ENCODE data around the gene VPS26A.

Gene VPS26A

DNA sequence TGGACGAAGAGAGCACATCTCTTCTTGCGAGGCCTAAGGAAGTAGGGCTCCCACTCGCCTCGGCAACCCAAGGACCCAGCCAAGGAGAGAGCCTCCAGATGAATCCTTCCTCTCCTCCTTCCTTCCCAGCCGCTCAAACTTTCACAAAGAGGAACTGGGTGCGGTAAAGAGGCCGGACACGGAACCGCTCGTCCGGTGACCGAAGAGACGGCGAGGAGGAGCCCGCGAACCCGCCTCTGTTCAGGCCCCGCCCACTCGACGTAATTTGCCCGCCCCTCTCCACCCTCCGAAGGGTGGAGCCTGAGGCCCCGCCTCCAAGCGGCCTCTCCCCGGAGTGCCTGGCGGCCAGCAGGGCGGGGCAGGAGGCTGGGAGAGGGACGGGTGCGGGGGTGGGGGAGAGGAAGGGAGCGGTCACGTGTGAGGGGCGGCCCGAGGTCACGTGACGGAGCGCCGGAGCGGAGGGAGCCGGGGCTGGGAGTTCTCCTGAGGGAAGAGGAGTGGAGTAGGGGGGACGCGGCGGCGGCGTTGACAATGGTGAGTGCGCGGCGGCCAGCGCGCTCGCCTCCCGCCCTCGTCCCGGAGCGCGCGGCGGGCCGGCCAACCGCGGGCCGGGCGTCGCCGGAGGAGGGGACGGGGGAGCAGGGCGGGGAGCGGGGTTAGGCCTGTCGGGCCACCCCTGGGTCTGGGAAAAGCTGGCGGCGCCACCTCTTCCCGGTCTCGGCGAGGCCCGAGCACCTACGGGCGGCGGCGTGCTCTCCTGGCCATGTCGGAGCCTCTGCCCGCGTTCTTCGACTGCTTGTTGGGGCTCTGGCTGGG lies at the start of gene VPS26A:
Gene VPS26A, plus strand, starts transcription at position 432 of the 816 bp plus-strand sequence. Its CDS starts 100 bp downstream, at position 532.
- in situ Hi-C loops (cut with MboI; ENCODE audit: low sequenced_read_pairs): no loop called here

DNA sequence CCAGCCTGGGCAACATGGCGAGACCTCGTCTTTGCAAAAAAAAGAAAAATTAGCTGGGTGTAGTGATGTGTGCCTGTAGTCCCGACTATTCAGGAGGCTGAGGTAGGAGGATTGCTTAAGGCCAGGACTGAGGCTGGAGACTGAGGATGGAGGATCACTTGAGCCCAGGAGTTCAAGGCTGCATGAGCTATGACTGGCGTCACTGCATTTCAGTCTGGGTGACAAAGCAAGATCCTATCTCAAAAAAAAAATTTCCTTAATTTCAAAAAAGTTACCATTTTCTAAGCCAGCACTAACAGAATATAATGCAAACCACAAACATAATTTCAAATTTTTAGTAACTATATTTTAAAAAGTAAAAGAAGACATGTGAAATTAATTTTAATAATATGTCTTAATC lies 49.4 kb upstream of the VPS26A start:
- in situ Hi-C loops (cut with MboI; ENCODE audit: low sequenced_read_pairs): no loop called here

DNA sequence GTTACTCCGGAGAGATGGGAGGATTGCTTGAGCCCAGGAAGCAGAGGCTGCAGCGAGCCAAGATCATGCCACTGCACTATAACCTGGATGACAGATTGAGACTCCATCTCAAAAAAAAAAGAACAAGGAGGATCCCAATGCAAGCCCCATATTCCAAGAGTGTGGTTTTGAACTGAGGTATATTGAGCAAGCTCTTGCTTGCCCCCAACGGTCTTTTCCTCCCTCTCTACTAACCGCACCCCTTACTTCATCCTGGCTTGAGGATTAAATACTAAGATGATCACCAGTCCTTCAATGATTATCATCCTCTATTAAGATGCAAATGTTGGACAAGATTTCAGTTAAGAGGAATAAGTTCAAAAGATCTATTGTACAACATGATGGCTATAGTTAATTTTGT lies 48.5 kb upstream of the VPS26A start:
- in situ Hi-C loops (cut with MboI; ENCODE audit: low sequenced_read_pairs): no loop called here

DNA sequence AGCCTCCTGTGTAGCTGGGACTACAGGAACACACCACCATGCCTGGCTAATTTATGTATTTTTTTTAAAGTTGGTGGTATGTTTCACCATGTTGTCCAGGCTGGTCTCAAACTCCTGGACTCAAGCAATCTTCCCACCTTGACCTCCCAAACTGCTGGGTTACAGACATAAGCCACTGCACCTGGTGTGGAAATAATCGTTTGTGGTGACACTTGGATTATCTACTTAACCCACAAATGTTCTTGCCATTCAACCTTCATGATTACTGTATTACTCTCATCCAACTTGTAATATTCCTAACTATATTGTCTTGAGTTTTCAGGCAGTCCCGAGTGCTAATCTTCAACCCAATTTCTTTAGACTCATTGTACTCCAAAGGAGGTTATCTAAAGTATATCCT lies 45.7 kb upstream of the VPS26A start:
- in situ Hi-C loops (cut with MboI; ENCODE audit: low sequenced_read_pairs): no loop called here

DNA sequence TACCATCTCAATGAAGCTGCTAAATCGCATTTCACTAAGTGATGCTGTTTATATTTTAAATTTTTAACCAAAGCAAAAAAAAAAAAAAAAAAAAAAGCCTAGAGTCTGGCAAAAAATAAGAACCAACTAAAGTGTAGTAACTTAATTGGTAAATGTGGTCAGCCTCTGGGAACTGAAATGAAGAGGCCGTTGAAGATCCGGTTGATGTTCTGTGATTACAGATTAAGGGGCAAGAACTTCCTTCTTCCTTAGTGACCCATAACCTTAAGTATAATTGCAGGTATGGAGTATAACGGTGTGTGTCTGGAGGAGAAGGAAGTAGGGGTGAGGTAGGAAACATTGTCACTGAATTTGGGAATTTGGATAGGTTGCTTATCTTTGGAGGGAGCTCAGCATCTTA lies 43.8 kb upstream of the VPS26A start:
- in situ Hi-C loops (cut with MboI; ENCODE audit: low sequenced_read_pairs): no loop called here

DNA sequence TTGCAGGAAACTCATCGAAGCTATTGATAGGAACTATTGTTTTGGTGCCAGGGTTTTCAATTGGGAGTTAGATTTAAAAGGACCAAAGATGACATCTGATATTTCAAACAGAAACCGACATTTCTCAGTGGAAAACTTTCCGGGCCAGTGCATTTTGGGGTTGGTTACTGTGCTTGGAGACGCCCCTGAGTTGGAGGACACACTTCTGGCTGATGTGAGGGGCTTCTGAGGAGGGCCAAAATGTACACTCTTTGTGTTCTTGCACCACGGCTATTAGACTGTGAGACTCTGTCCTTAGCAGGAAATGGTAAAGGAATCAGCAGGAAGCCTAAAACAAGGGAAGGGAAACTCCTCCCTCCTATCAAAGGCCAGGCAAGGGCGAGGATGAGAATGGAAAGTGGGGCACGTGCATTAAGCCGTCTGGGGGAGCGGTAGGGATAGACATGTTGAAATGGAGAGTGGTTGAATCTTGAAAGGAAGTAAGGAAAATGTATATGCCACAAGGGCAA lies 37.9 kb upstream of the VPS26A start:
- in situ Hi-C loops (cut with MboI; ENCODE audit: low sequenced_read_pairs): no loop called here

DNA sequence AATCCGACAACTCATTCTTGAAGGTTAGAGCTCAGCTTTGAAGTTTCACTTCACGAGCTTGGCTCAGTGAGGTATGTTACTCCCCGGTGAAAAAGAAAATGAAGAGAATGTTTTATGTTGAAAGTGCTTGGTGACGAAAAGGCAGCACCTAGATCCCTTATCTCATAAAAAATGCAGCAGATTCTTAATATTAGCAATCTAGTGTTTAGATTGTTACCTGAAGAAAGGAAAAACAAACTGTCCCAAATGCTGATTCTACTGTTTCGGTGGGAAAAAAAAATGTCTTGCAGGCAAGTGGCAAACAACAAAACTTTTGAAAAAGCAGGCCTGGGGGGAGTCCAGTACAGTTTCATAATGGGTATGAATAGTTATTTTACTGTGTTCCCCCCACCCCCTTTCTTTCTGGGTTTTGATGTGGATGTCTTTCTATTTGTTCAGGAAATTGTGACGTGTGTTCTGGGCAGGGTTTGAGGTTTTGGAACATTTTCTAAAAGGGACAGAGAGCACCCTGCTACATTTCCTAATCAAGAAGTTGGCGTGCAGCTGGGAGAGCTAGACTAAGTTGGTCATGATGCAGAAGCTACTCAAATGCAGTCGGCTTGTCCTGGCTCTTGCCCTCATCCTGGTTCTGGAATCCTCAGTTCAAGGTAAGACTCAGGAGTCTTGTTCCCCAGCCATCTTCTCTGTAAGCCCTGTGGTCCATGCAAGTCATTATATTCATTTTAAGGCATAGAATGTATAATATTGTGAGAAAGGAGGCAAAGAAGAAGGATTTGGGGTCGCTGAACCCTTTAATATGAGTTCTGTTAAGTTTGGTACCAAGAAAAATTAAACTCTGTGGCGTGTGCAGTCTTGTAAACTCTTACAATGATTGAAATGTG lies 36.1 kb upstream of the VPS26A start, which contains the start of gene SRGN:
Gene SRGN, plus strand, starts transcription at position 514 of the 881 bp plus-strand sequence. Its CDS starts 55 bp downstream, at position 569.
- in situ Hi-C loops (cut with MboI; ENCODE audit: low sequenced_read_pairs): no loop called here

DNA sequence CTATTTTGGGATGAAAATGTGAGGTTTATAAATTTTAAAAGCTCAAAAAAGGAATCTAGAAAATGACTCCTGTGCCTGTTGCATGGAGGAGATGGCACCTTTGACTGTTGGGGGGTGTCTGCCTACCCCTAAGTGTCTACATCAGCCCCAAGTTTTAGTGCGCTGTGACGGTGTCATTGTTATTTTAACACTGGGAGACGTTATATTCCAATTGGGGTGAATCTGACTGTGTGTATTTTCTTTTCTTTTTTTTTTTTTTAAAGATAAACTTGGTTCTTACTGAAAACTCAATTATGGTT lies 35.6 kb upstream of the VPS26A start:
- in situ Hi-C loops (cut with MboI; ENCODE audit: low sequenced_read_pairs): no loop called here

DNA sequence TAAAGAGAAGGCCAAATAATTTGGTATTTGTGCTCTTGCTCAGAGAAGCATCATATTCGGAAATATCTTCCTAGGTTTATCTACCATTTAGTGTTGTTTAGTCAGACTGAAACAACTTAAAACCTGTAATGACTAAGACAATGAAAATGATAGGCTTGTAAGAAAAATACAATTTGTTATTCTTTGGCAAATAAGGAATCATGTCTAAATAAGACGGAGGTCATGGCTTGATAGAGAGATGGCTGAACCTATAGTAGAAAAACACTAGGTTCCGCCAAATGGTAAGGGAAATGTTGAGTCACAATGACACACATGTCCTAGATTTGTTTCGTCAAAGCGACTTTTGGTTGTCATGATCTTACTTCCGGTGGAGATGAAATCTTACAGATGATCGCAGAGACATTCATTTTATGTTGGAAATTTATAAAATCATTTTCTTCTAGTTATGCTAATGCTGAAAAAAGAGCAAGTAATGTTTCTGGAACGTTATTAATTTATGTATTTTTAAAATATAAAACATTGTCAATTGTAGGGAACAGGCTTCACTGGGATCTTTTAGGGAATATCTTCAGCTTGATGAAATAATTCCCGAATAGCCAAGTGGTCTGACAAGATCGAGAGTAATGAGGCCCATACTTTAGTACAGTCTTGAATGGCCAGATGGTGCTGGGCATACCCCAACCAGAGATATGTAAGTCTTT lies 35.0 kb upstream of the VPS26A start:
- in situ Hi-C loops (cut with MboI; ENCODE audit: low sequenced_read_pairs): no loop called here

DNA sequence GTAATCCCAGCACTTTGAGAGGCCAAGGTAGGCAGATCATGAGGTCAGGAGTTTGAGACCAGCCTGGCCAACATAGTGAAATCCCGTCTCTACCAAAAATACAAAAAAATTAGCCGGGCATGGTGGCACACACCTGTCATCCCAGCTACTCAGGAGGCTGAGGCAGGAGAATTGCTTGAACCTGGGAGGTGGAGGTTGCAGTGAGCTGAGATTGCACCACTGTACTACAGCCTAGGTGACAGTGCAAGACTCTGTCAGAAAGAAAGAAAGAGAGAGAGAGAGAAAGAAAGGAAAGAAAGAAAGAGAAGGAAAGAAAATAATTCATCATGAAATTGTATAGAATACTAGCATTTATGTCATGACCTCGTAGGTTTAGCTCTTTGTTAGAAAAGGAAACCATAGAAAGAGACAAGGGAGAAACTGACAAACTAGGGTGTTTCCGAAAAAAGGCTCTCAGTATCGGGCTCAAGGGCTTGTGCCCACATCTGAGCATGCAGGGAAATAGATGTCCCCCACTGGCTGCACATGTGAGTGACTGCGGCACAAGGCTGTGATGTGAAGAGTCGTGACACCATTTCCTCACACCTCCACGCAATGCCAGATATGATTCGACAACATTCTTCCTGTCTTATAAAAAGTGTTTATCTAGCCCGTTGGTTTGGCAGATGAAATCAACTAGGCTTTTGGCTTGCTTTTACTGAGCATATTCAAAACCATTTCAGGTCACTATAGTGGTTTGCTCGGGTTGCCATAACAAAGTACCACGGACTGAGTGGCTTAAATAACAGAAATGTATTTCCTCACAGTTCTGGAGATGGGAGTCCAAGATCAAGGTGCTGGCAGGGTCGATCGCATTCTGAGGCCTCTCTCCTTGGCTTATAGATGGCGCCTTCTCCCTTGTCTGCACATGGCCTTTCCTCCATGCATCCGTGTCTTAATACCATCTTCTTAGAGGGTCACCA lies 34.1 kb upstream of the VPS26A start:
- in situ Hi-C loops (cut with MboI; ENCODE audit: low sequenced_read_pairs): no loop called here

DNA sequence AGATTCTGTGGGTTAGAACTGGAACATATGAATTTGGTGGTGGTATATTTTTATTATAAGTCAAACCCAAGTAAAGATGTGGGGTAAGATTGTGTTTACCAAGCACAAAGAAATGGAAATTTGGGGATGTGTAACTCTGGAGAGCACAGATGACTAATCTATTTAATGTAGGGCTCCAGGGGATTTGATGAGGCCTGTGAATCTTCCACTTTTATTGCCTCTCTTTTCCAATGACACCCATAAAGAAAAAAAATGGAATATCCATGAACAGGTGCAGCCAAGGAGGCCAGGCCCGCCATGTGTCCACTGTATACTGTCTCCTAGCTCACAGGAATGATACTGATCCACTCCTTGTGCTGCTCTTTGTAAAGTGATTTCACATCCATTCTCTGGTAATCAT lies 33.3 kb upstream of the VPS26A start:
- in situ Hi-C loops (cut with MboI; ENCODE audit: low sequenced_read_pairs): no loop called here

DNA sequence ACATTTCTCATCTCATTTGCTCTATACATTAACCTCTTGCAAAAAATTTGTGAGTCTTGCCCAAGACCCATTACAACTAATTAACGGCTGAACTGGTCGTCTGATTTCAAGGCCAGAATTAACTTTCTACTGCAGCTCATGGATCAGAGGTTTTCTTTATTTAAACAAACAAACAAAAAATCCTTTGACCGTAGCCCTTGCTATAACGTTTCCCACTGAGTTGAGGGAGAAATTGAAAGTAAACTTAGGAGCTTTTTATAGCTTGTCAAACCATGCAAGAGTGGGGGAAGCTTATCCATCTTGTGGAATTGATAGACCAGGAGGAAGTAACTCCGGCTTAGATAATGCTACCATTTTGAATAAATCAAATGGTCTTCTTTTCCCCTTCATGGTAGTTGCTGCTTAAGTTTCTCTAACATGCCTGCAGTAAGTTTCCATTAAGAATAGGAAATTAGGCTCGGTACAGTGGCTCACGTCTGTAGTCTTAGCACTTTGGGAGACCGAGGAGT lies 32.8 kb upstream of the VPS26A start:
- in situ Hi-C loops (cut with MboI; ENCODE audit: low sequenced_read_pairs): no loop called here

DNA sequence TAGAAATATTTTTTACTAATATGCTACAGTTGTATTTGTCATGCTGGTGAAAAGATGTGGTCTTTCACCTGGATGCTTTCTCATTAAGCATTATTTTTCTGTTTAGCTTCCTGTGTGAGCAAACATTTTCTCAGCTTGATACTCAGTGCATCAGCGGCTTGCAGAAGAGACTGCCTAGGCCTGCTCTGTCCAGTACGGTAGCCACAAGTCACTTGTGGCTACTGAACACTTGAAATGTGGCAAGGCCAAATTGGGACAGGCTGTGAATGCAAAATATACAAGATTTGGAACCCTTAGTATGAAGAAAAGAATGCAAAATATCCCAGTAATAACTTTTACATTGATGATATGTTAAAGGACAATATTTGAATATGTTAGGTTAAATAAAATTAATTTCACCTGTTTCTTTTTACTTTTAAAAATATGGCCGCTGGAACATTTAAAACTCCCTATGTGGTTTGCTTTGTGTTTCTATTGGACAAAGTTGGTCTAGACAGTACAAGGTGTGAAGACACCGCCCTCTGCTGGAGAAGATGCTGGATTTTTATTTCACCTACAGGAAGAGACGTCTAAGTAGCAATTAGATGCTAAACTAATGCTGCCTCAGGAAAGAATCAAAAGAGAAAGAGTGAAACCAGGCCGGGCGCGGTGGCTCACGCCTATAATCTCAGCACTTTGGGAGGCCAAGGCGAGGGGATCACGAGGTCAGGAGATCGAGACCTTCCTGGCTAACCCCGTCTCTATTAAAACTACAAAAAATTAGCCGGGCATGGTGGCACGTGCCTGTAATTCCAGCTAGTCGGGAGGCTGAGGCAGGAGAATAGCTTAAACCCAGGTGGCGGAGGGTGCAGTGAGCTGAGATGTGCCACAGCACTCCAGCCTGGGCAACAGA lies 30.8 kb upstream of the VPS26A start:
- in situ Hi-C loops (cut with MboI; ENCODE audit: low sequenced_read_pairs): no loop called here

DNA sequence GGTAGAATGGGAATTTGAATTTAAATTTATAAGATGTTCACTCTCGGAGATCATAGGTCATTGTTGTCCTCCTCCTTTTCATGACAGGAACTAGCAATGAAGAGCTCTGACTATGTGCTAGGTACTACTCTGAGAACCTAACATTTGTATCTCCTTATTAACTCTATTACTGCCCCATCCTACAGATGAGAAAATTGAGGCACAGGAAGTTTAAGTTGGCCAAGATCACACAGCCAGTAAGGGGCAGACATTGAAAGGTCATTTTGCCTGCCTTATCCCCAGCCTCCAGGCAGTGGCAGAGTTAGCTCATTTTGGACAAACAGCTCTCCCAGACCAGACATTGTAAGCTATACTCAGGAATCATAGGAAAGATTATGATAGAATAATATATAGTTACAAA lies 30.0 kb upstream of the VPS26A start:
- in situ Hi-C loops (cut with MboI; ENCODE audit: low sequenced_read_pairs): no loop called here

DNA sequence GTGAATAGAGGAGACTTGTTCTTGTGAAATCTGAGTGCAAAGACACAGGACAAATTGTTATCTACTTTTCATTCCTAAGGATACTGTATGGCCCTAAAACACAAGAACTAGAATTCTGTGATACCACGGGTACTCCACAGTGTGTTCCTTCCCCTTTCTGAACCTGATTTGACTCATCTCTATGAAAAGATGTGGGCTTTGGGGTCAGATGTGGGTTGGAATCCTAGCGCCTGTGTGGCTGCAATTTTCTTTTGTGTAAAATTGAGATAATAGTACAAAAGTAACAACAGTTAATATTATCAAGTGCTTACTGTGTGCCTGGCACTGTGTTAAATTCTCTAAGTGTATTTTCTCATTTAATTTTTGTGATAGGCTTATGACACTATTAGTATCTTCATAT lies 27.9 kb upstream of the VPS26A start:
- in situ Hi-C loops (cut with MboI; ENCODE audit: low sequenced_read_pairs): no loop called here

DNA sequence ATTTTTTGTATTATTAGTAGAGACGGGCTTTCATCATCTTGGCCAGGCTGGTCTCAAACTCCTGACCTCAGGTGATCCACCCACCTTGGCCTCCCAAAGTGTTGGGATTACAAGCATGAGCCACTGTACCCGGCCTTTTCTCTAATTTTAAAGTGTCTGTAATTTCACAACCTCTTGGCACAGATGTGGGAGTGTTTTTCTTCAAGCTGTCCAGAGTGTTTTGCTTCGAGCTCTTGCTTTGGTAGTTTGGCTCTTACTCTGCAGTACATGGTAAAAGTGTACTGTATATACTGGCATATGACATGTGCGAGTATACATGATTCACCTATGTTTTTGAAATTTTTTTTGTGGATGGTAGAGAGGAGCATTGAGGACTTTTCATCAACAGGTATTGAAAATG lies 26.2 kb upstream of the VPS26A start:
- in situ Hi-C loops (cut with MboI; ENCODE audit: low sequenced_read_pairs): no loop called here

DNA sequence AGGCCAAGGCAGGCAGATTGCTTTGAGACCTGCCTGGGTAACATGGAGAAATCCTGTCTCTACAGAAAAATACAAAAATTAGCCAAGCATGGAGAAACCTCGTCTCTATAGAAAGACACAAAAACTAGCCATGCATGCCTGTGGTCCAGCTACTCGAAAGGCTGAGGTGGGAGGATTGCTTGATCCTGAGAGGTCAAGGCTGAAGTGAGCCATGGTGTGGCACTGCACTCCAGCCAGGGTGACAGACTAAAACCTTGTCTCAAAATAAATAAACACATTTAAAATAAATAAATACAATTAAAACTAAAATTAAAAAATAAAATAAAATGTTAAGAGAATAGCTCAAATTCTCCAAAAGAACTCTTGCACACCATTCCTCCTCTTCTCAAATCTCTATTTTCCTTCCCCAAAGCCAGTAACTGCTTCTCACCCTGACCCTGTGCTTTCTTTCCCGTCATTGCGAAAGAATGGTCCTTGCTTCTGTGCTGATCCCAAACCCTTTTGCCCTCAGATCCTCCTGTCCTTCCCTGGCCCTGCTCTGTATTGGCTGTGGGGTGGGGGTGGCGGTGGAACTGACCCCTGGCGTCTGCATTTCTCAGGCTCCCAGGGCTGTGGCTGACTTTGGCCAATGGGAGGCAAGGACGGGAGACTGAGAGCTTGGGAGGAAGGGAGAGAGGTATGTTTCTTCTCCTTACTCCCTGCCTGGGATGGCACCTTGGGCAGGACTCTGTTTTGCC lies 23.7 kb upstream of the VPS26A start:
- in situ Hi-C loops (cut with MboI; ENCODE audit: low sequenced_read_pairs): no loop called here

DNA sequence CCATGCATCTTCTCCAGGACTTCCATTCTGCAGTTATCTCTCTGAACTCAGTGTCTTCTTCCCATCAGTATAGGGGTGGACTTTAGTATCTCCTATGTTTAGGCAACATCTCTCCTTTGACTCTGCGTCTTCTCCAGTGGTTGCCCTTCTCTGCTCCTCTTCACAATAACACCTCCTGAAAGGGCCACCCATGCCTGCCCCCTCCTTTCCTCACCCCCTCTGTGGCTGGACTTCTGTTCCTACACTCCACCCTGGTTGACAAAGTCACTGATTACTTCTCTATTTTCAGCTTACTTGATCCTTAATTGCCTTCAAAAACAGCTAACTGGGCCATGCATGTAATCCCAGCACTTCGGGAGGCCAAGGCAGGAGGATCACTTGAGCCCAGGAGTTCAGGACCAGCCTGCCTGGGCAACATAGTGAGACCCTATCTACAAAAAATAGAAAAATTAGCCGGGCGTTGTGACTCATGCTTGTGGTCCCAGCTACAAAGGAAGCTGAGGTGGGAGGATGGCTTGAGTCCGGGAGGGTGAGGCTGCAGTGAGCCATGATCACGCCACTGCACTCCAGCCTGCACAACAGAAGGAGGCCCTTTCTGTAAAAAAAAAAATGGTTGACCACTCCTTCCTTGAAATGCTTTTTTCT lies 22.4 kb upstream of the VPS26A start:
- in situ Hi-C loops (cut with MboI; ENCODE audit: low sequenced_read_pairs): no loop called here

Data from HL-60/S4 treated with retinoic acid at 250 ng/mL for 4 days and 3 days (cell line).